CD14-positive monocyte (primary cell): ENCODE results near the gene ACD. TPM values are rescaled to one million over a fixed set of nuclear protein-coding genes. Genes with fewer than 3 reads are reported as not detected.
A peak's percentile ranks its signal among the peaks of the same experiment; 100 is the strongest.

Experiments
- DNase-seq, 3 donors: peaks; one replicate each; pipeline ENCODE4 v3.0.0-alpha.2; 2011 to 2022
- H2AFZ ChIP-seq: 2 replicates; pipeline ENCODE4 v1.6.0; 2012; ENCODE audit warnings: mild to moderate bottlenecking, low read depth, low read length, inconsistent platforms; ENCODE audit not compliant: insufficient read depth, poor library complexity, severe bottlenecking
- H3K27ac ChIP-seq, 2 donors: 1 replicate in 1 of 2; 2 replicates in 1 of 2; pipeline ENCODE4 v1.5.1; 2012 to 2013; ENCODE audit warnings: low read length in 2 of 2, control low read depth in 1 of 2, inconsistent platforms in 1 of 2, low read depth in 1 of 2, mild to moderate bottlenecking in 1 of 2
- H3K27me3 ChIP-seq, 2 donors: one replicate each; pipeline versions ENCODE4 v1.6.0 to v1.6.1; 2011 to 2013; ENCODE audit warnings: low read length in 2 of 2; ENCODE audit not compliant: control insufficient read depth in 2 of 2, insufficient read depth in 2 of 2
- H3K36me3 ChIP-seq, 2 donors: replicated peaks in 1 of 2; 1 replicate in 1 of 2; 2 replicates in 1 of 2; pipeline versions ENCODE4 v1.5.1 to v1.6.1; 2012 to 2013; ENCODE audit warnings: low read length in 2 of 2, control low read depth in 1 of 2, inconsistent platforms in 1 of 2, mild to moderate bottlenecking in 1 of 2; ENCODE audit not compliant: insufficient read depth in 2 of 2, control insufficient read depth in 1 of 2
- H3K4me1 ChIP-seq, 2 donors: 1 replicate in 1 of 2; 2 replicates in 1 of 2; pipeline versions ENCODE4 v1.5.1 to v1.6.1; 2012 to 2013; ENCODE audit warnings: low read length in 2 of 2, control low read depth in 1 of 2, inconsistent platforms in 1 of 2, mild to moderate bottlenecking in 1 of 2, moderate library complexity in 1 of 2; ENCODE audit not compliant: insufficient read depth in 2 of 2, control insufficient read depth in 1 of 2
- H3K4me2 ChIP-seq: replicated peaks from 2 replicates; pipeline ENCODE3; 2012; ENCODE audit warnings: low read length, moderate library complexity, mild to moderate bottlenecking; ENCODE audit not compliant: poor library complexity, severe bottlenecking; ENCODE audit errors: extremely low read depth
- H3K4me3 ChIP-seq, 3 experiments: fragments of 200-600 bp in 1 of 3; sonication (generic) in 1 of 3; replicated peaks in 1 of 3; 1 replicate in 2 of 3; 2 replicates in 1 of 3; pipeline ENCODE4 v1.5.1; 2011 to 2013; ENCODE audit warnings: low read length in 3 of 3, mild to moderate bottlenecking in 3 of 3, control low read depth in 2 of 3, low read depth in 2 of 3, inconsistent platforms in 1 of 3, moderate library complexity in 1 of 3
- H3K79me2 ChIP-seq: 2 replicates; pipeline ENCODE4 v1.6.0; 2012; ENCODE audit warnings: mild to moderate bottlenecking, control low read depth, inconsistent platforms, low read length, moderate library complexity; ENCODE audit not compliant: insufficient read depth
- H3K9ac ChIP-seq: 2 replicates; pipeline ENCODE4 v1.6.0; 2017; ENCODE audit warnings: low read length, mild to moderate bottlenecking; ENCODE audit not compliant: insufficient read depth, poor library complexity, severe bottlenecking
- H3K9me3 ChIP-seq, 2 donors: replicated peaks in 1 of 2; 1 replicate in 1 of 2; 2 replicates in 1 of 2; pipeline versions ENCODE4 v1.5.1 to v1.6.1; 2012 to 2013; ENCODE audit warnings: low read length in 2 of 2, control low read depth in 1 of 2; ENCODE audit not compliant: control insufficient read depth in 1 of 2, insufficient read depth in 1 of 2
- H4K20me1 ChIP-seq: 2 replicates; pipeline ENCODE4 v1.6.0; 2012; ENCODE audit warnings: mild to moderate bottlenecking, low read length, control low read depth, moderate library complexity; ENCODE audit not compliant: insufficient read depth
- H3K27ac Mint-ChIP-seq, 7 donors: one replicate each; pipeline ENCODE4 v1.8.0; 2020; ENCODE audit warnings: mild to moderate bottlenecking in 7 of 7, mixed read lengths in 7 of 7, moderate library complexity in 6 of 7, inconsistent platforms in 2 of 7
- H3K27me3 Mint-ChIP-seq, 3 donors: one replicate each; pipeline ENCODE4 v1.8.0; 2021 to 2022; ENCODE audit warnings: low read depth in 3 of 3, mild to moderate bottlenecking in 3 of 3, mixed read lengths in 3 of 3, moderate library complexity in 3 of 3, inconsistent platforms in 1 of 3
- H3K36me3 Mint-ChIP-seq, 2 donors: one replicate each; pipeline ENCODE4 v1.8.0; 2020; ENCODE audit warnings: mixed read lengths in 2 of 2, inconsistent platforms in 1 of 2, mild to moderate bottlenecking in 1 of 2
- H3K4me1 Mint-ChIP-seq: one replicate; pipeline ENCODE4 v1.8.0; 2020; ENCODE audit warnings: mild to moderate bottlenecking, mixed read lengths
- H3K4me3 Mint-ChIP-seq, 2 donors: one replicate each; pipeline ENCODE4 v1.8.0; 2020; ENCODE audit warnings: mild to moderate bottlenecking in 2 of 2, mixed read lengths in 2 of 2, moderate library complexity in 1 of 2
- H3K9me3 Mint-ChIP-seq, 7 donors: one replicate each; pipeline ENCODE4 v1.8.0; 2020 to 2022; ENCODE audit warnings: mixed read lengths in 7 of 7, mild to moderate bottlenecking in 6 of 7, moderate library complexity in 6 of 7, inconsistent platforms in 2 of 7
- WGBS: methylation state at CpG from one replicate; pipeline ENCODE4 v1.1.5; 2013; ENCODE audit warnings: missing lambda C conversion rate; ENCODE audit not compliant: insufficient coverage; 5-methylcytosine and 5-hydroxymethylcytosine counted together
- intact Hi-C, 2 donors: fragments of 100-400 bp; cut with micrococcal nuclease; formaldehyde crosslinking; loops; one replicate each; pipeline versions ENCODE4 v1.15.0 to v1.15.1; 2023
- polyA plus RNA-seq, 3 donors: library from polyadenylated mRNA; depleted of rRNA in 1 of 3; unstranded in 2 of 3; stranded (reverse) in 1 of 3; fragments of 300-500 nt in 2 of 3; fragments of >200 nt in 1 of 3; fragmentation: Illumina TruSeq in 2 of 3; gene quantifications; 1 replicate in 2 of 3; 2 replicates in 1 of 3; pipeline ENCODE4 v1.2.3, GENCODE V29; 2012 to 2021
- TF ChIP-seq, protein P1 (sequence below): fragments of 200-600 bp; IDR thresholded peaks from one replicate; pipeline ENCODE4 v1.8.0; 2022; ENCODE audit warnings: antibody characterized with exemption, mild to moderate bottlenecking

ACD gene
- polyA plus RNA-seq, 3 donors: 11.8 to 26.0 (median 14.9) TPM

DNA sequence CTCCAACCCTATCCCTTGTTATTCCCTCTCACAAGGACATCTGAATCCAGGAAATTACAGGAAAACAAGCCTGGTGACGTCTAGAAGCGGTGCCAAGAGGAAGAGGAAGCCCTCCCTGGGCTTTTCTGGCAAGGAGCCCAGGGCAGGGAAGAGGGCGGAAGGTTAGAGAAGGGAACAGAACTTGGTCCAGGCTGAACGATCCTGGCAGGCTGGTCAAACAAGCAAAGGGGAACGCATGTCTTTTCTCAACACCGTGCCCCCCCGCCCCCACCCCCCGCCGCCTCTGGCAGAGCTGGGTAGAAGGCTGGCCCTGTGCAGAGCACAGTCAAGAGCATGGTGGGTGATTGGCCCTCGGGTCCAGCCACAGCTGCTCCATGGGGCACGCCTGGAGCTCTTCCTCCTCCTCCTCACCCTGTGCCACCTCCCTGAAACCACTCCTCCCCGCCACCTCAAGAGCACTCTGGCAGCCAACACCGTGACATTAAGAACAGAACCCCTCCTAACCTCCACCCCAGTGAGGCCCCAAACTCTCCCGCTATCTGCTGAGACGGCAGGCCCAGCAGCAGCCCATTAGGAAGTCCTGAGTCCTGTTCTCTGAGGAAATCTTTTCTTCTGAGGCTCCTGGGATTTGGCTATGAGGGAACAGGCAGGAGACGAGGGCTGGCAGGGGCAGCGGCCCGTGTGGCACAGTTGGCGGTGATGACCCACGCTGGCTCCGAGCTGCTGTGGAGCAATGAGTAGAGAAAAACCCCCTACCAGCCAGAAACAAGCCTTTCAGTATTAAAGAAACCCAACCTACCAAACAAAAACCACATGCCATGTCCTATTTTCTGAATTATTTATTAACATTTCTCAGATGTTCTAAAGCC, 13.9 kb upstream of the ACD start:
- TF ChIP-seq, protein P1, sequence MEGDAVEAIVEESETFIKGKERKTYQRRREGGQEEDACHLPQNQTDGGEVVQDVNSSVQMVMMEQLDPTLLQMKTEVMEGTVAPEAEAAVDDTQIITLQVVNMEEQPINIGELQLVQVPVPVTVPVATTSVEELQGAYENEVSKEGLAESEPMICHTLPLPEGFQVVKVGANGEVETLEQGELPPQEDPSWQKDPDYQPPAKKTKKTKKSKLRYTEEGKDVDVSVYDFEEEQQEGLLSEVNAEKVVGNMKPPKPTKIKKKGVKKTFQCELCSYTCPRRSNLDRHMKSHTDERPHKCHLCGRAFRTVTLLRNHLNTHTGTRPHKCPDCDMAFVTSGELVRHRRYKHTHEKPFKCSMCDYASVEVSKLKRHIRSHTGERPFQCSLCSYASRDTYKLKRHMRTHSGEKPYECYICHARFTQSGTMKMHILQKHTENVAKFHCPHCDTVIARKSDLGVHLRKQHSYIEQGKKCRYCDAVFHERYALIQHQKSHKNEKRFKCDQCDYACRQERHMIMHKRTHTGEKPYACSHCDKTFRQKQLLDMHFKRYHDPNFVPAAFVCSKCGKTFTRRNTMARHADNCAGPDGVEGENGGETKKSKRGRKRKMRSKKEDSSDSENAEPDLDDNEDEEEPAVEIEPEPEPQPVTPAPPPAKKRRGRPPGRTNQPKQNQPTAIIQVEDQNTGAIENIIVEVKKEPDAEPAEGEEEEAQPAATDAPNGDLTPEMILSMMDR: no peak
- H3K27me3 Mint-ChIP-seq: peaks cover 0 to 4% (median 2%) of the 10 kb centered on the region in 3 donors
- H3K4me1 Mint-ChIP-seq: peaks cover 34% of the 10 kb centered on the region
- WGBS: 15% methylated on average over 8 of the region's 21 CpGs
- Histone ChIP-seq H3K9ac (peak overlapping the region; percentile 43), H3K79me2 (no peaks in the 10 kb centered on the region), H2AFZ (peak overlapping the region; percentile 91), H3K9me3 (no peaks in the 10 kb centered on the region), H3K27me3 (no peaks in the 10 kb centered on the region), H3K4me3 (peak overlapping the region in 1 of 3 experiments; percentile 57), H3K36me3 (peaks cover 0 to 2% of the 10 kb centered on the region in 2 donors), H3K4me2 (peak overlapping the region; percentile 62), H3K4me1 (peaks cover 21 to 24% of the 10 kb centered on the region in 2 donors), H3K27ac (peak overlapping the region; percentile 41 to 86), H4K20me1 (no peaks in the 10 kb centered on the region)
- peaks cover 10 to 19% of the 10 kb centered on the region in 2 donors for H3K36me3 Mint-ChIP-seq
- peak overlapping the region; percentile 80 to 94 (median 90) for H3K27ac Mint-ChIP-seq
- H3K9me3 Mint-ChIP-seq: no peaks in the 10 kb centered on the region
- intact Hi-C loops: loop anchor here (2.0 to 10.0 kb wide), 4 partner anchors 43 to 551 kb away; partner anchors contain the start of gene GFOD2 (in 1 of the 2)
- H3K4me3 Mint-ChIP-seq: peak overlapping the region; percentile 61 to 86
- DNase-seq: peak; percentile 54 to 78 (median 75)

- peaks cover 11 to 19% of the 10 kb centered on the region in 2 donors for H3K36me3 Mint-ChIP-seq
- Histone ChIP-seq H3K79me2 (no peaks in the 10 kb centered on the region), H3K27ac (peak overlapping the region; percentile 41 to 86), H3K9me3 (no peaks in the 10 kb centered on the region), H4K20me1 (no peaks in the 10 kb centered on the region), H3K36me3 (no peaks in the 10 kb centered on the region), H3K4me3 (peak overlapping the region in 1 of 3 experiments; percentile 49), H3K4me1 (peaks cover 31 to 33% of the 10 kb centered on the region in 2 donors), H3K27me3 (no peaks in the 10 kb centered on the region), H2AFZ (peak overlapping the region; percentile 91), H3K9ac (peak overlapping the region; percentile 4), H3K4me2 (peak overlapping the region; percentile 62)
- peak overlapping the region; percentile 80 to 93 (median 89) for H3K27ac Mint-ChIP-seq
- 51% methylated on average over 10 of the region's 13 CpGs for WGBS
- intact Hi-C loops: loop anchor here (2.0 to 10.0 kb wide), 4 partner anchors 44 to 552 kb away; partner anchors contain the start of gene GFOD2 (in 1 of the 2)
- TF ChIP-seq, protein P1: peak; percentile 86
- peak; percentile 54 to 72 (median 70) for DNase-seq
- peaks cover 0 to 2% (median 0%) of the 10 kb centered on the region in 7 donors for H3K9me3 Mint-ChIP-seq
- H3K27me3 Mint-ChIP-seq: peaks cover 0 to 4% (median 2%) of the 10 kb centered on the region in 3 donors
- H3K4me1 Mint-ChIP-seq: peaks cover 41% of the 10 kb centered on the region
- no peak overlapping the region for H3K4me3 Mint-ChIP-seq
Observed at GRCh38 chr16:67672739-67673662, 12.9 kb upstream of the ACD start.
